ENCODE measurements around the gene CEMIP. TPM values are rescaled to one million over a fixed set of nuclear protein-coding genes. Genes with fewer than 3 reads are reported as not detected.
A peak's percentile ranks its signal among the peaks of the same experiment; 100 is the strongest.

The CEMIP gene
- polyA plus RNA-seq, 1 experiment = 725 TPM

GRCh38 chr15:80924278-80924677 is 145.1 kb downstream of the CEMIP start:
- no peak for TF ChIP-seq CTCF (IDR thresholded peaks at IDR 0.05; ENCODE audit: insufficient read depth, low read depth, low read length)
- peaks cover 86% of the 10 kb centered on the region for H3K36me3 ChIP-seq (ENCODE audit: control insufficient read depth, insufficient read depth, low read length)
- DNase-seq (ENCODE audit: low read depth) = no peak
- H3K4me3 ChIP-seq (ENCODE audit: low read depth, low read length) = no peak overlapping the region
- ChIA-PET POLR2A (no interaction called here), CTCF (no interaction called here)
- no peaks in the 10 kb centered on the region for H3K27me3 ChIP-seq (ENCODE audit: control insufficient read depth, insufficient read depth, low read length)

GRCh38 chr15:80925597-80926059 is 146.5 kb downstream of the CEMIP start:
- no peaks in the 10 kb centered on the region for H3K27me3 ChIP-seq (ENCODE audit: control insufficient read depth, insufficient read depth, low read length)
- no peak overlapping the region for H3K4me3 ChIP-seq (ENCODE audit: low read depth, low read length)
- ChIA-PET CTCF (no interaction called here), POLR2A (interaction anchor here (0.5 kb wide), 1 partner anchor 14 kb away, joined by 21 read pairs; no protein-coding TSS in a partner anchor)
- H3K36me3 ChIP-seq (ENCODE audit: control insufficient read depth, insufficient read depth, low read length) = peaks cover 86% of the 10 kb centered on the region
- no peak for TF ChIP-seq CTCF (IDR thresholded peaks at IDR 0.05; ENCODE audit: insufficient read depth, low read depth, low read length)
- DNase-seq (ENCODE audit: low read depth) = no peak

GRCh38 chr15:80926126-80926525 is 147.0 kb downstream of the CEMIP start:
- no peaks in the 10 kb centered on the region for H3K27me3 ChIP-seq (ENCODE audit: control insufficient read depth, insufficient read depth, low read length)
- POLR2A ChIA-PET = no interaction called here
- no peak for TF ChIP-seq CTCF (IDR thresholded peaks at IDR 0.05; ENCODE audit: insufficient read depth, low read depth, low read length)
- H3K36me3 ChIP-seq (ENCODE audit: control insufficient read depth, insufficient read depth, low read length) = peaks cover 86% of the 10 kb centered on the region
- no peak overlapping the region for H3K4me3 ChIP-seq (ENCODE audit: low read depth, low read length)
- no peak for DNase-seq (ENCODE audit: low read depth)
- CTCF ChIA-PET = no interaction called here

GRCh38 chr15:80929225-80929624 is 150.1 kb downstream of the CEMIP start:
- no peaks in the 10 kb centered on the region for H3K27me3 ChIP-seq (ENCODE audit: control insufficient read depth, insufficient read depth, low read length)
- H3K4me3 ChIP-seq (ENCODE audit: low read depth, low read length) = no peak overlapping the region
- H3K36me3 ChIP-seq (ENCODE audit: control insufficient read depth, insufficient read depth, low read length) = peaks cover 76% of the 10 kb centered on the region
- ChIA-PET POLR2A (no interaction called here), CTCF (no interaction called here)
- DNase-seq (ENCODE audit: low read depth) = peak; percentile 66
- no peak for TF ChIP-seq CTCF (IDR thresholded peaks at IDR 0.05; ENCODE audit: insufficient read depth, low read depth, low read length)

GRCh38 chr15:80929689-80930088 is 150.5 kb downstream of the CEMIP start:
- Histone ChIP-seq H3K4me3 (ENCODE audit: low read depth, low read length) (no peak overlapping the region), H3K27me3 (ENCODE audit: control insufficient read depth, insufficient read depth, low read length) (no peaks in the 10 kb centered on the region), H3K36me3 (ENCODE audit: control insufficient read depth, insufficient read depth, low read length) (peaks cover 74% of the 10 kb centered on the region)
- CTCF ChIA-PET = no interaction called here
- no peak for TF ChIP-seq CTCF (IDR thresholded peaks at IDR 0.05; ENCODE audit: insufficient read depth, low read depth, low read length)
- POLR2A ChIA-PET = no interaction called here
- no peak for DNase-seq (ENCODE audit: low read depth)

Data from BJ (cell line).